ENCODE results near the gene OLFML2A.
"Not testable (repeated sequence)": the region's sequence is repeated elsewhere in the genome, so short reads cannot be mapped to it uniquely, and the experiment has no call there.

Gene OLFML2A

GRCh38 chr9:124828489-124829333 lies 51.8 kb downstream of the OLFML2A start:
- Histone ChIP-seq H3K9me3 (ENCODE audit: control insufficient read depth in 2 of 2, low read length in 2 of 2) (no peaks in the 10 kb centered on the region), H3K27ac (ENCODE audit: low read length) (no peak overlapping the region), H3K9ac (ENCODE audit: low read length in 2 of 2) (no peak overlapping the region), H3K36me3 (ENCODE audit: control insufficient read depth in 2 of 2, insufficient read depth in 2 of 2, low read length in 2 of 2) (no peaks in the 10 kb centered on the region), H3K4me3 (ENCODE audit: low read length in 2 of 2) (no peak overlapping the region), H3K27me3 (ENCODE audit: control insufficient read depth in 1 of 2, insufficient read depth in 2 of 2, low read length in 2 of 2) (no peaks in the 10 kb centered on the region), H3K4me1 (ENCODE audit: control insufficient read depth, insufficient read depth, low read length) (peaks cover 7% of the 10 kb centered on the region)

- H3K27ac ChIP-seq (ENCODE audit: low read length): no peak overlapping the region
- peaks cover 10% of the 10 kb centered on the region for H3K4me1 ChIP-seq (ENCODE audit: control insufficient read depth, insufficient read depth, low read length)
- H3K36me3 ChIP-seq (ENCODE audit: control insufficient read depth in 2 of 2, insufficient read depth in 2 of 2, low read length in 2 of 2): no peaks in the 10 kb centered on the region
- no peaks in the 10 kb centered on the region for H3K27me3 ChIP-seq (ENCODE audit: control insufficient read depth in 1 of 2, insufficient read depth in 2 of 2, low read length in 2 of 2)
- no peak overlapping the region for H3K4me3 ChIP-seq (ENCODE audit: low read length in 2 of 2)
- no peaks in the 10 kb centered on the region for H3K9me3 ChIP-seq (ENCODE audit: control insufficient read depth in 2 of 2, low read length in 2 of 2)
- no peak overlapping the region for H3K9ac ChIP-seq (ENCODE audit: low read length in 2 of 2)
Observed at GRCh38 chr9:124829334-124829669, 52.4 kb downstream of the OLFML2A start.

- Histone ChIP-seq H3K4me3 (ENCODE audit: low read length in 2 of 2) (no peak overlapping the region), H3K4me1 (ENCODE audit: control insufficient read depth, insufficient read depth, low read length) (peaks cover 23% of the 10 kb centered on the region), H3K27me3 (ENCODE audit: control insufficient read depth in 1 of 2, insufficient read depth in 2 of 2, low read length in 2 of 2) (no peaks in the 10 kb centered on the region)
Observed at GRCh38 chr9:124830593-124830992, 53.7 kb downstream of the OLFML2A start.

GRCh38 chr9:124831642-124832364 lies 54.9 kb downstream of the OLFML2A start:
- H3K27me3 ChIP-seq (ENCODE audit: control insufficient read depth in 1 of 2, insufficient read depth in 2 of 2, low read length in 2 of 2): no peaks in the 10 kb centered on the region
- peak overlapping the region; percentile 67 for H3K27ac ChIP-seq (ENCODE audit: low read length)
- H3K36me3 ChIP-seq (ENCODE audit: control insufficient read depth in 2 of 2, insufficient read depth in 2 of 2, low read length in 2 of 2): no peaks in the 10 kb centered on the region
- no peak overlapping the region for H3K4me3 ChIP-seq (ENCODE audit: low read length in 2 of 2)
- no peak overlapping the region for H3K9ac ChIP-seq (ENCODE audit: low read length in 2 of 2)
- H3K9me3 ChIP-seq (ENCODE audit: control insufficient read depth in 2 of 2, low read length in 2 of 2): no peaks in the 10 kb centered on the region
- H3K4me1 ChIP-seq (ENCODE audit: control insufficient read depth, insufficient read depth, low read length): peaks cover 30% of the 10 kb centered on the region

More at GRCh38 chr9:124830593-124830992, 53.7 kb downstream of the OLFML2A start:
- H3K27ac ChIP-seq (ENCODE audit: low read length): no peak overlapping the region
- no peak overlapping the region for H3K9ac ChIP-seq (ENCODE audit: low read length in 2 of 2)
- no peaks in the 10 kb centered on the region for H3K9me3 ChIP-seq (ENCODE audit: control insufficient read depth in 2 of 2, low read length in 2 of 2)
- H3K36me3 ChIP-seq (ENCODE audit: control insufficient read depth in 2 of 2, insufficient read depth in 2 of 2, low read length in 2 of 2): no peaks in the 10 kb centered on the region

- peak overlapping the region; percentile 67 for H3K27ac ChIP-seq (ENCODE audit: low read length)
- no peaks in the 10 kb centered on the region for H3K9me3 ChIP-seq (ENCODE audit: control insufficient read depth in 2 of 2, low read length in 2 of 2)
- peaks cover 30% of the 10 kb centered on the region for H3K4me1 ChIP-seq (ENCODE audit: control insufficient read depth, insufficient read depth, low read length)
- H3K4me3 ChIP-seq (ENCODE audit: low read length in 2 of 2): peak overlapping the region; percentile 61 to 66
- H3K27me3 ChIP-seq (ENCODE audit: control insufficient read depth in 1 of 2, insufficient read depth in 2 of 2, low read length in 2 of 2): no peaks in the 10 kb centered on the region
- H3K36me3 ChIP-seq (ENCODE audit: control insufficient read depth in 2 of 2, insufficient read depth in 2 of 2, low read length in 2 of 2): no peaks in the 10 kb centered on the region
- peak overlapping the region; percentile 53 to 55 for H3K9ac ChIP-seq (ENCODE audit: low read length in 2 of 2)
Observed at GRCh38 chr9:124834591-124834990, 57.7 kb downstream of the OLFML2A start.

- peak overlapping the region; percentile 53 to 55 for H3K9ac ChIP-seq (ENCODE audit: low read length in 2 of 2)
- no peaks in the 10 kb centered on the region for H3K36me3 ChIP-seq (ENCODE audit: control insufficient read depth in 2 of 2, insufficient read depth in 2 of 2, low read length in 2 of 2)
- H3K27ac ChIP-seq (ENCODE audit: low read length): peak overlapping the region; percentile 67
- no peaks in the 10 kb centered on the region for H3K27me3 ChIP-seq (ENCODE audit: control insufficient read depth in 1 of 2, insufficient read depth in 2 of 2, low read length in 2 of 2)
- H3K4me3 ChIP-seq (ENCODE audit: low read length in 2 of 2): peak overlapping the region; percentile 61 to 66
- no peaks in the 10 kb centered on the region for H3K9me3 ChIP-seq (ENCODE audit: control insufficient read depth in 2 of 2, low read length in 2 of 2)
- peaks cover 30% of the 10 kb centered on the region for H3K4me1 ChIP-seq (ENCODE audit: control insufficient read depth, insufficient read depth, low read length)
Observed at GRCh38 chr9:124835026-124835557, 58.2 kb downstream of the OLFML2A start.

- peaks cover 23% of the 10 kb centered on the region for H3K4me1 ChIP-seq (ENCODE audit: control insufficient read depth, insufficient read depth, low read length)
- H3K9me3 ChIP-seq (ENCODE audit: control insufficient read depth in 2 of 2, low read length in 2 of 2); H3K36me3 ChIP-seq (ENCODE audit: control insufficient read depth in 2 of 2, insufficient read depth in 2 of 2, low read length in 2 of 2); H3K27me3 ChIP-seq (ENCODE audit: control insufficient read depth in 1 of 2, insufficient read depth in 2 of 2, low read length in 2 of 2); H3K27ac ChIP-seq (ENCODE audit: low read length); H3K9ac ChIP-seq (ENCODE audit: low read length in 2 of 2); H3K4me3 ChIP-seq (ENCODE audit: low read length in 2 of 2): not testable (repeated sequence)
Observed at GRCh38 chr9:124838132-124838531, 61.2 kb downstream of the OLFML2A start.

- not testable (repeated sequence) for H3K36me3 ChIP-seq (ENCODE audit: control insufficient read depth in 2 of 2, insufficient read depth in 2 of 2, low read length in 2 of 2); H3K9me3 ChIP-seq (ENCODE audit: control insufficient read depth in 2 of 2, low read length in 2 of 2); H3K9ac ChIP-seq (ENCODE audit: low read length in 2 of 2); H3K27me3 ChIP-seq (ENCODE audit: control insufficient read depth in 1 of 2, insufficient read depth in 2 of 2, low read length in 2 of 2); H3K27ac ChIP-seq (ENCODE audit: low read length)
- Histone ChIP-seq H3K4me3 (ENCODE audit: low read length in 2 of 2) (peak overlapping the region in 1 of 2 donors; percentile 44), H3K4me1 (ENCODE audit: control insufficient read depth, insufficient read depth, low read length) (peaks cover 23% of the 10 kb centered on the region)
Observed at GRCh38 chr9:124838567-124839275, 61.8 kb downstream of the OLFML2A start.

- Histone ChIP-seq H3K4me1 (ENCODE audit: control insufficient read depth, insufficient read depth, low read length) (peaks cover 15% of the 10 kb centered on the region), H3K27me3 (ENCODE audit: control insufficient read depth in 1 of 2, insufficient read depth in 2 of 2, low read length in 2 of 2) (no peaks in the 10 kb centered on the region), H3K27ac (ENCODE audit: low read length) (no peak overlapping the region), H3K36me3 (ENCODE audit: control insufficient read depth in 2 of 2, insufficient read depth in 2 of 2, low read length in 2 of 2) (no peaks in the 10 kb centered on the region), H3K4me3 (ENCODE audit: low read length in 2 of 2) (no peak overlapping the region), H3K9me3 (ENCODE audit: control insufficient read depth in 2 of 2, low read length in 2 of 2) (no peaks in the 10 kb centered on the region), H3K9ac (ENCODE audit: low read length in 2 of 2) (no peak overlapping the region)
Observed at GRCh38 chr9:124839612-124840299, 62.8 kb downstream of the OLFML2A start.

- no peak overlapping the region for H3K9ac ChIP-seq (ENCODE audit: low read length in 2 of 2)
- no peaks in the 10 kb centered on the region for H3K9me3 ChIP-seq (ENCODE audit: control insufficient read depth in 2 of 2, low read length in 2 of 2)
- H3K36me3 ChIP-seq (ENCODE audit: control insufficient read depth in 2 of 2, insufficient read depth in 2 of 2, low read length in 2 of 2): no peaks in the 10 kb centered on the region
- no peak overlapping the region for H3K27ac ChIP-seq (ENCODE audit: low read length)
- H3K4me3 ChIP-seq (ENCODE audit: low read length in 2 of 2): no peak overlapping the region
- peaks cover 9% of the 10 kb centered on the region for H3K4me1 ChIP-seq (ENCODE audit: control insufficient read depth, insufficient read depth, low read length)
- H3K27me3 ChIP-seq (ENCODE audit: control insufficient read depth in 1 of 2, insufficient read depth in 2 of 2, low read length in 2 of 2): peaks cover 0 to under 1% of the 10 kb centered on the region in 2 donors
Observed at GRCh38 chr9:124840300-124840833, 63.4 kb downstream of the OLFML2A start.

Data from stomach smooth muscle (tissue), 2 donors.